SK-N-SH (cell line): ENCODE results near the gene SYT1.

Experiments used
- CHD2 ChIP-seq: fragments of 150-350 bp; IDR thresholded peaks from 2 replicates; pipeline ENCODE4 v1.6.1; 2018; ENCODE audit warnings: low read length; ENCODE audit not compliant: partially characterized antibody
- CTCF ChIP-seq: fragments of 200-600 bp; sonication (generic); IDR thresholded peaks from 2 replicates; pipeline ENCODE4 v1.6.1; 2017; ENCODE audit warnings: antibody characterized with exemption, mild to moderate bottlenecking, moderate library complexity
- EP300 ChIP-seq, 2 experiments: IDR thresholded peaks; 2 replicates each; pipeline versions ENCODE4 v1.4.0 to v1.6.1; 2012; ENCODE audit warnings: borderline replicate concordance in 1 of 2, low read depth in 1 of 2, low read length in 1 of 2
- EZH2phosphoT487 ChIP-seq: fragments of 200-600 bp; sonication (generic); IDR thresholded peaks from 2 replicates; pipeline ENCODE4 v1.6.1; 2017; ENCODE audit warnings: low read depth, mixed run types, mild to moderate bottlenecking, antibody characterized with exemption, moderate library complexity, borderline replicate concordance
- FOXM1 ChIP-seq: IDR thresholded peaks from 2 replicates; pipeline ENCODE4 v1.4.0; 2012; ENCODE audit warnings: low read depth, mild to moderate bottlenecking
- GABPA ChIP-seq: IDR thresholded peaks from 2 replicates; pipeline ENCODE4 v1.4.0; 2012; ENCODE audit warnings: low read depth, mild to moderate bottlenecking
- NFIC ChIP-seq: IDR thresholded peaks from 2 replicates; pipeline ENCODE4 v1.4.0; 2012; ENCODE audit warnings: borderline replicate concordance
- POLR2AphosphoS5 ChIP-seq: IDR thresholded peaks from 2 replicates; pipeline ENCODE4 v1.6.1; 2012; ENCODE audit warnings: low read depth, low read length
- REST ChIP-seq: IDR thresholded peaks from 2 replicates; pipeline ENCODE4 v1.6.1; 2012; ENCODE audit warnings: mild to moderate bottlenecking, low read depth, low read length, moderate library complexity
- RFX5 ChIP-seq: IDR thresholded peaks from 2 replicates; pipeline ENCODE4 v1.6.1; 2012; ENCODE audit warnings: mild to moderate bottlenecking, improper control_type of control experiment, low read length
- TCF12 ChIP-seq: IDR thresholded peaks from 2 replicates; pipeline ENCODE4 v1.4.0; 2012
- TEAD4 ChIP-seq: IDR thresholded peaks from 2 replicates; pipeline ENCODE4 v1.4.0; 2012; ENCODE audit warnings: mild to moderate bottlenecking, borderline replicate concordance; ENCODE audit not compliant: insufficient read depth
- USF2 ChIP-seq: fragments of 150-350 bp; IDR thresholded peaks from 2 replicates; pipeline ENCODE4 v1.6.1; 2017; ENCODE audit warnings: antibody characterized with exemption, low read length, low read depth, borderline replicate concordance

- TF ChIP-seq REST (no peak), GABPA (no peak), CTCF (no peak), EP300 (IDR thresholded peaks at IDR 0.05; ENCODE audit: borderline replicate concordance in 1 of 2, low read depth in 1 of 2, low read length in 1 of 2) (no peak), FOXM1 (no peak), TEAD4 (no peak), USF2 (no peak), NFIC (no peak), RFX5 (no peak), TCF12 (no peak), EZH2phosphoT487 (no peak), POLR2AphosphoS5 (no peak), CHD2 (no peak)
Observed at GRCh38 chr12:78977304-78977867, 112.8 kb downstream of the SYT1 start.
